HepG2 (cell line): Measurements from ENCODE around the gene ZBTB7B. TPM values are rescaled to one million over a fixed set of nuclear protein-coding genes. Genes with fewer than 3 reads are reported as not detected.

ENCODE experiments used
- ATAC-seq: fragments of 200-7000 bp; cut with Tn5 transposase; 3 replicates; pipeline ENCODE4 v1.9.1; 2020; ENCODE audit warnings: mild to moderate bottlenecking, moderate library complexity
- BruUV-seq: library from RNA; stranded (reverse); fragments of 400-500 nt; replicated peaks from 2 replicates; lab custom pipeline; 2021; lab: Mats Ljungman, UMichigan
- CTCF ChIA-PET: fragments of 300-600 bp; formaldehyde crosslinking; extraction: SDS; loops from one replicate; lab custom pipeline; 2021; ENCODE audit warnings: low total read pairs, inconsistent platforms, low intra/inter-chr PET ratio; lab: Yijun Ruan, JAX
- POLR2A ChIA-PET: fragments of 350-600 bp; sonication (Branson Sonifier 250); formaldehyde crosslinking; loops from one replicate; lab custom pipeline; 2020; ENCODE audit warnings: antibody characterized with exemption, inconsistent platforms; lab: Yijun Ruan, JAX
- DNase-seq: peaks from one replicate; pipeline ENCODE4 v3.0.0-alpha.2; 2015; ENCODE audit warnings: low spot score
- FAIRE-seq: peaks from 3 replicates; lab custom pipeline; 2011; peaks lifted over from hg19 to GRCh38; lab: Jason Lieb, UNC
- H2AFZ ChIP-seq: one replicate; pipeline ENCODE4 v1.6.1; 2011; ENCODE audit warnings: low read length, inconsistent platforms
- H3K27ac ChIP-seq: fragments of 300-600 bp; 3 replicates; pipeline ENCODE4 v1.8.0; 2011; ENCODE audit warnings: mixed run types, mild to moderate bottlenecking, mixed read lengths, low read length, inconsistent platforms; ENCODE audit not compliant: insufficient read depth; ENCODE audit errors: extremely low read length
- H3K27me3 ChIP-seq, 2 experiments: fragments of 200-600 bp in 1 of 2; 2 replicates in 1 of 2; 3 replicates in 1 of 2; pipeline versions ENCODE4 v1.6.0 to v1.8.0; 2011; ENCODE audit warnings: low read length in 2 of 2, mild to moderate bottlenecking in 2 of 2, moderate library complexity in 2 of 2, inconsistent platforms in 1 of 2; ENCODE audit not compliant: insufficient read depth in 2 of 2, control insufficient read depth in 1 of 2
- H3K36me3 ChIP-seq, 2 experiments: fragments of 200-600 bp in 1 of 2; replicated peaks in 1 of 2; 2 replicates in 1 of 2; 3 replicates in 1 of 2; pipeline versions ENCODE4 v1.5.1 to v1.8.0; 2011; ENCODE audit warnings: low read length in 2 of 2, inconsistent platforms in 1 of 2; ENCODE audit not compliant: insufficient read depth in 2 of 2, control insufficient read depth in 1 of 2
- H3K4me1 ChIP-seq: 2 replicates; pipeline ENCODE4 v1.5.1; 2012; ENCODE audit warnings: low read length, inconsistent platforms; ENCODE audit not compliant: insufficient read depth
- H3K4me2 ChIP-seq: 2 replicates; pipeline ENCODE4 v1.6.0; 2011; ENCODE audit warnings: low read depth, low read length, inconsistent platforms
- H3K4me3 ChIP-seq, 3 experiments: fragments of 200-600 bp in 1 of 3; sonication (generic), shearing (Covaris generic) in 1 of 3; replicated peaks in 1 of 3; 2 replicates each; pipeline ENCODE4 v1.5.1; 2011 to 2016; ENCODE audit warnings: low read length in 3 of 3, inconsistent platforms in 2 of 3, low read depth in 2 of 3, mild to moderate bottlenecking in 2 of 3, control low read depth in 1 of 3, mixed read lengths in 1 of 3; ENCODE audit not compliant: insufficient read depth in 1 of 3
- H3K79me2 ChIP-seq: one replicate; pipeline ENCODE4 v1.6.1; 2011; ENCODE audit warnings: low read length, inconsistent platforms; ENCODE audit not compliant: insufficient read depth
- H3K9ac ChIP-seq: 2 replicates; pipeline ENCODE4 v1.6.0; 2011; ENCODE audit warnings: mild to moderate bottlenecking, low read depth, low read length, inconsistent platforms; ENCODE audit not compliant: insufficient read depth
- H3K9me3 ChIP-seq: 2 replicates; pipeline ENCODE4 v1.5.1; 2012; ENCODE audit warnings: mild to moderate bottlenecking, low read length
- H4K20me1 ChIP-seq: 2 replicates; pipeline ENCODE4 v1.6.0; 2011; ENCODE audit warnings: inconsistent platforms, mild to moderate bottlenecking, low read length, moderate library complexity; ENCODE audit not compliant: insufficient read depth
- ASH2L ChIP-seq: fragments of 300-600, 200-600 bp; sonication (generic); IDR thresholded peaks from 2 replicates; pipeline ENCODE4 v1.7.0; 2017; ENCODE audit warnings: low read depth, mild to moderate bottlenecking, moderate library complexity, mixed read lengths, low read length; ENCODE audit not compliant: insufficient read length
- ERF ChIP-seq: IDR thresholded peaks from 2 replicates; pipeline ENCODE4 v1.6.1; 2018; ENCODE audit warnings: missing biosample characterization, missing genetic modification reagents
- MYNN ChIP-seq: sonication (generic); formaldehyde crosslinking; IDR thresholded peaks from 2 replicates; pipeline ENCODE4 v1.4.0; 2020; ENCODE audit warnings: mild to moderate bottlenecking, low read depth, missing genetic modification reagents
- NFE2 ChIP-seq: sonication (generic); formaldehyde crosslinking; IDR thresholded peaks from 2 replicates; pipeline ENCODE4 v1.4.0; 2020; ENCODE audit warnings: missing genetic modification reagents
- NFE2L2 ChIP-seq: fragments of 150-350 bp; IDR thresholded peaks from 2 replicates; pipeline ENCODE4 v1.6.1; 2014; ENCODE audit warnings: low read length
- TBX2 ChIP-seq: sonication (generic); formaldehyde crosslinking; IDR thresholded peaks from 2 replicates; pipeline ENCODE4 v1.5.0; 2020; ENCODE audit warnings: missing genetic modification reagents, mild to moderate bottlenecking, borderline replicate concordance
- ZBTB7A ChIP-seq: sonication (generic); formaldehyde crosslinking; IDR thresholded peaks from 2 replicates; pipeline ENCODE4 v1.8.0; 2022; ENCODE audit warnings: mild to moderate bottlenecking, missing genetic modification reagents
- ZFX ChIP-seq: sonication (generic); formaldehyde crosslinking; IDR thresholded peaks from 2 replicates; pipeline ENCODE4 v1.4.0; 2020; ENCODE audit warnings: mild to moderate bottlenecking, low read depth, missing genetic modification reagents, moderate library complexity
- ZNF234 ChIP-seq: sonication (generic); formaldehyde crosslinking; conservative IDR thresholded peaks from 2 replicates; pipeline ENCODE4 v1.5.1; 2020; ENCODE audit warnings: mild to moderate bottlenecking, missing genetic modification reagents
- ZNF441 ChIP-seq: sonication (generic); formaldehyde crosslinking; IDR thresholded peaks from 2 replicates; pipeline ENCODE4 v1.7.0; 2021; ENCODE audit warnings: missing genetic modification reagents, borderline replicate concordance
- ZNF556 ChIP-seq: sonication (generic); formaldehyde crosslinking; IDR thresholded peaks from 2 replicates; pipeline ENCODE4 v1.4.0; 2020; ENCODE audit warnings: mild to moderate bottlenecking, missing genetic modification reagents, borderline replicate concordance
- ZNF749 ChIP-seq: sonication (generic); formaldehyde crosslinking; IDR thresholded peaks from 2 replicates; pipeline ENCODE4 v1.8.0; 2022; ENCODE audit warnings: mild to moderate bottlenecking, missing genetic modification reagents, moderate library complexity, borderline replicate concordance
- ZNF790 ChIP-seq: sonication (generic); formaldehyde crosslinking; IDR thresholded peaks from 2 replicates; pipeline ENCODE4 v1.8.0; 2022; ENCODE audit warnings: missing genetic modification reagents, mild to moderate bottlenecking, borderline replicate concordance
- ZSCAN21 ChIP-seq: sonication (generic); formaldehyde crosslinking; IDR thresholded peaks from 2 replicates; pipeline ENCODE4 v1.8.0; 2022; ENCODE audit warnings: mild to moderate bottlenecking, missing genetic modification reagents, moderate library complexity, borderline replicate concordance
- WGBS: methylation state at CpG from one replicate; pipeline ENCODE4 v1.1.6; 2017; ENCODE audit warnings: low lambda C conversion rate; 5-methylcytosine and 5-hydroxymethylcytosine counted together
- in situ Hi-C: cut with HindIII; loops from 2 replicates; pipeline ENCODE4 v1.10.0; 2017; ENCODE audit warnings: low pct_unique_long_range_greater_than_20kb; ENCODE audit not compliant: extremely low pct_ligation_motif_present
- intact Hi-C: fragments of 100-400 bp; cut with micrococcal nuclease; formaldehyde crosslinking; loops from one replicate; pipeline ENCODE4 v1.10.0; 2022; ENCODE audit not compliant: unreplicated experiment
- polyA plus RNA-seq, 8 experiments: library from polyadenylated mRNA; depleted of rRNA in 3 of 8; stranded (reverse) in 7 of 8; unstranded in 1 of 8; fragments of >200 nt; fragmentation: Illumina TruSeq in 4 of 8; extraction: Trizol in 4 of 8; gene quantifications; 2 replicates each; pipeline versions ENCODE4 v1.2.1 to v1.2.3, GENCODE V29; 2011 to 2016; ENCODE audit warnings: low read depth in 4 of 8, missing spikeins in 1 of 8, mixed read lengths in 1 of 8; ENCODE audit not compliant: insufficient read depth in 1 of 8
- total RNA-seq, 5 experiments: library from RNA; depleted of rRNA; stranded (reverse); fragments of >200 nt; fragmentation: Illumina TruSeq; extraction: Trizol; gene quantifications; 2 replicates each; pipeline ENCODE4 v1.2.3, GENCODE V29; 2016; ENCODE audit warnings: low read depth in 1 of 5
- TF ChIP-seq, protein P1 (sequence below), 2 experiments: fragments of 450-650 bp in 1 of 2; sonication (generic) in 1 of 2; formaldehyde crosslinking in 1 of 2; IDR thresholded peaks; 2 replicates each; pipeline versions ENCODE4 v1.6.1 to v1.8.0; 2016 to 2022; ENCODE audit warnings: antibody characterized with exemption in 1 of 2, mild to moderate bottlenecking in 1 of 2, missing genetic modification reagents in 1 of 2

The ZBTB7B gene
- total and polyA plus RNA-seq, 2 of the 13 experiments (the other 11 are each of a cell fraction or from before 2014, with no cell fraction given) = 15.5 to 17.5 TPM

DNA sequence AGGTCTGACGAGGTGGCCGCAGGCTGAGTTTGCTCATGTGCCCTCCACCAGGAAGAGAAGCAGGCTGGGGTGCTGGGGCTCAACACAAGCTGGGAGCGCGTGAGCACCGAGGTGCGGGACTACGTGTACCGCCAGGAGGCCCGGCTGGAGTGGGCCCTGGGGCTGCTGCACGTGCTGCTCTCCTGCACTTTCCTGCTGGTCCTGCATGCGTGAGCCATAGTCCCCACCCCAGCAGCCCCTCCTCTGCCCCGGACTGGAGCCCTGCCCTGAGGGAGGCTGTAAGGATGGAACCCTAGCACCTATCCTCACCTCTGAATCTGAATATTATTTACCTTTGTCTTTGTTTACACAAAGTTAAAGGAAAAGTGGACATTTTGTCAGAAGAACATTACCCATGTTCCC is 40.7 kb downstream of the ZBTB7B start:
- H3K9me3 ChIP-seq = no peaks in the 10 kb centered on the region
- intact Hi-C loops = no loop called here
- H3K9ac ChIP-seq = peak overlapping the region; percentile 18; the same call in 1 of the 2 replicates
- WGBS = 11% methylated on average over 3 of the region's 12 CpGs
- no peak overlapping the region for H3K27ac ChIP-seq
- H3K4me2 ChIP-seq = peak overlapping the region; percentile 65
- BruUV-seq = no TSS peak
- CTCF ChIA-PET = interaction anchor here (2.5 to 3.0 kb wide), 2 partner anchors 18 to 41 kb away, joined by 12 to 27 read pairs; no protein-coding TSS in a partner anchor
- POLR2A ChIA-PET = interaction anchor here (0.6 to 3.2 kb wide), 4 partner anchors 8 to 71 kb away, joined by 3 to 12 read pairs (median 6); no protein-coding TSS in a partner anchor
- H3K4me3 ChIP-seq = peak overlapping the region in 2 of 3 experiments; percentile 13 to 50; a peak in 3 of 6 replicates
- peaks cover 11 to 22% of the 10 kb centered on the region in 2 experiments for H3K27me3 ChIP-seq
- no peak overlapping the region for H2AFZ ChIP-seq
- no peaks in the 10 kb centered on the region for H3K36me3 ChIP-seq
- FAIRE-seq = no peak
- H4K20me1 ChIP-seq = no peaks in the 10 kb centered on the region
- in situ Hi-C loops = no loop called here
- no peak for DNase-seq
- ATAC-seq = peak; percentile 43
- no peaks in the 10 kb centered on the region for H3K79me2 ChIP-seq
- H3K4me1 ChIP-seq = peaks cover 64% of the 10 kb centered on the region
- TF ChIP-seq ZSCAN21 (CRISPR knock-in tag) (peak; percentile 43; the same call in 1 of the 2 replicates), ZNF556 (no peak), ZNF749 (CRISPR knock-in tag) (0 out of 2 replicates have a peak, but pooled peaks have one; percentile 42), ZNF441 (CRISPR knock-in tag) (0 out of 2 replicates have a peak, but pooled peaks have one; percentile 4), ZFX (CRISPR knock-in tag) (peak; percentile 59; the same call in 1 of the 2 replicates), NFE2 (no peak), ERF (0 out of 2 replicates have a peak, but pooled peaks have one; percentile 27), ASH2L (no peak), TBX2 (CRISPR knock-in tag) (0 out of 2 replicates have a peak, but pooled peaks have one; percentile 36), ZNF790 (CRISPR knock-in tag) (no peak), MYNN (CRISPR knock-in tag) (no peak), ZBTB7A (CRISPR knock-in tag) (0 out of 2 replicates have a peak, but pooled peaks have one; percentile 25), NFE2L2 (no peak), ZNF234 (CRISPR knock-in tag) (no peak)
- TF ChIP-seq, protein P1, sequence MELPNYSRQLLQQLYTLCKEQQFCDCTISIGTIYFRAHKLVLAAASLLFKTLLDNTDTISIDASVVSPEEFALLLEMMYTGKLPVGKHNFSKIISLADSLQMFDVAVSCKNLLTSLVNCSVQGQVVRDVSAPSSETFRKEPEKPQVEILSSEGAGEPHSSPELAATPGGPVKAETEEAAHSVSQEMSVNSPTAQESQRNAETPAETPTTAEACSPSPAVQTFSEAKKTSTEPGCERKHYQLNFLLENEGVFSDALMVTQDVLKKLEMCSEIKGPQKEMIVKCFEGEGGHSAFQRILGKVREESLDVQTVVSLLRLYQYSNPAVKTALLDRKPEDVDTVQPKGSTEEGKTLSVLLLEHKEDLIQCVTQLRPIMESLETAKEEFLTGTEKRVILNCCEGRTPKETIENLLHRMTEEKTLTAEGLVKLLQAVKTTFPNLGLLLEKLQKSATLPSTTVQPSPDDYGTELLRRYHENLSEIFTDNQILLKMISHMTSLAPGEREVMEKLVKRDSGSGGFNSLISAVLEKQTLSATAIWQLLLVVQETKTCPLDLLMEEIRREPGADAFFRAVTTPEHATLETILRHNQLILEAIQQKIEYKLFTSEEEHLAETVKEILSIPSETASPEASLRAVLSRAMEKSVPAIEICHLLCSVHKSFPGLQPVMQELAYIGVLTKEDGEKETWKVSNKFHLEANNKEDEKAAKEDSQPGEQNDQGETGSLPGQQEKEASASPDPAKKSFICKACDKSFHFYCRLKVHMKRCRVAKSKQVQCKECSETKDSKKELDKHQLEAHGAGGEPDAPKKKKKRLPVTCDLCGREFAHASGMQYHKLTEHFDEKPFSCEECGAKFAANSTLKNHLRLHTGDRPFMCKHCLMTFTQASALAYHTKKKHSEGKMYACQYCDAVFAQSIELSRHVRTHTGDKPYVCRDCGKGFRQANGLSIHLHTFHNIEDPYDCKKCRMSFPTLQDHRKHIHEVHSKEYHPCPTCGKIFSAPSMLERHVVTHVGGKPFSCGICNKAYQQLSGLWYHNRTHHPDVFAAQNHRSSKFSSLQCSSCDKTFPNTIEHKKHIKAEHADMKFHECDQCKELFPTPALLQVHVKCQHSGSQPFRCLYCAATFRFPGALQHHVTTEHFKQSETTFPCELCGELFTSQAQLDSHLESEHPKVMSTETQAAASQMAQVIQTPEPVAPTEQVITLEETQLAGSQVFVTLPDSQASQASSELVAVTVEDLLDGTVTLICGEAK (IDR thresholded peaks at IDR 0.05) = no peak
- TF ChIP-seq, protein P1 (CRISPR knock-in tag; IDR thresholded peaks at IDR 0.05) = 0 out of 2 replicates have a peak, but pooled peaks have one; percentile 16
